Adrenal gland (tissue), 12 donors: ENCODE data around the gene MRPL36. TPM values are rescaled to one million over a fixed set of nuclear protein-coding genes. Genes with fewer than 3 reads are reported as not detected.
"Not testable (repeated sequence)": the region's sequence is repeated elsewhere in the genome, so short reads cannot be mapped to it uniquely, and the experiment has no call there.

ENCODE experiments used
- DNase-seq, 7 donors: peaks; one replicate each; pipeline ENCODE4 v3.0.0-alpha.2; 2019 to 2020
- H3K27ac ChIP-seq, 5 donors: fragments of 200-600 bp; sonication (generic) in 4 of 5; 1 replicate in 3 of 5; 2 replicates in 2 of 5; pipeline versions ENCODE4 v1.5.1 to v1.8.0; 2016 to 2020; ENCODE audit warnings: mild to moderate bottlenecking in 1 of 5
- H3K27me3 ChIP-seq: fragments of 200-600 bp; 2 replicates; pipeline ENCODE4 v1.8.0; 2021
- H3K36me3 ChIP-seq, 2 donors: fragments of 200-600 bp; replicated peaks in 1 of 2; 1 replicate in 1 of 2; 2 replicates in 1 of 2; pipeline versions ENCODE4 v1.5.1 to v1.8.0; 2018 to 2022
- H3K4me1 ChIP-seq, 2 donors: fragments of 200-600 bp; replicated peaks in 1 of 2; 1 replicate in 1 of 2; 2 replicates in 1 of 2; pipeline versions ENCODE4 v1.5.1 to v1.8.0; 2018 to 2021
- H3K4me3 ChIP-seq, 4 donors: fragments of 200-600 bp; sonication (generic) in 3 of 4; one replicate each; pipeline ENCODE4 v1.5.1; 2016 to 2018
- H3K9me3 ChIP-seq, 3 donors: fragments of 200-600 bp; sonication (generic) in 1 of 3; replicated peaks in 1 of 3; 1 replicate in 2 of 3; 2 replicates in 1 of 3; pipeline versions ENCODE4 v1.5.1 to v1.8.0; 2016 to 2021
- CTCF ChIP-seq, 6 experiments: fragments of 450-650 bp in 4 of 6; fragments of 200-600 bp in 2 of 6; sonication (generic) in 1 of 6; IDR thresholded peaks; 1 replicate in 5 of 6; 2 replicates in 1 of 6; pipeline versions ENCODE4 v1.5.1 to v1.8.0; 2016 to 2021; ENCODE audit warnings: antibody characterized with exemption in 6 of 6, mild to moderate bottlenecking in 2 of 6, moderate library complexity in 1 of 6
- POLR2A ChIP-seq, 2 donors: fragments of 450-650 bp; IDR thresholded peaks; one replicate each; pipeline ENCODE4 v1.6.1; 2017; ENCODE audit warnings: antibody characterized with exemption in 2 of 2, mild to moderate bottlenecking in 2 of 2, moderate library complexity in 1 of 2
- WGBS, 4 donors: extraction: QIAGEN DNeasy Blood & Tissue Kit in 2 of 4; methylation state at CpG; one replicate each; pipeline versions ENCODE4 v1.1.5 to v1.1.7; 2013 to 2017; 5-methylcytosine and 5-hydroxymethylcytosine counted together
- intact Hi-C, 2 donors: fragments of 100-400 bp; cut with DNase I; formaldehyde crosslinking; loops; one replicate each; pipeline versions ENCODE4 v1.14.1 to v1.15.0; 2022 to 2023
- polyA plus RNA-seq, 3 donors: library from polyadenylated mRNA; stranded (reverse); fragments of 200-250 nt in 2 of 3; fragments of 350-450 nt in 1 of 3; fragmentation: Illumina TruSeq in 1 of 3; extraction: RNeasy Lipid Tissue Mini Kit (QIAGEN cat#74804) in 1 of 3; gene quantifications; one replicate each; pipeline ENCODE4 v1.2.3, GENCODE V29; 2013 to 2014
- total RNA-seq, 9 donors: library from RNA; depleted of rRNA in 4 of 9; stranded (reverse); fragments of >200 nt in 4 of 9; fragments of 120-200 nt in 1 of 9; fragmentation: NEBNext Ultra II Directional in 1 of 9; extraction: Animal tissue kit (Norgen Biotek cat#: 25700) in 1 of 9; gene quantifications; one replicate each; pipeline versions ENCODE4 v1.1.0 to v1.2.4, GENCODE V29; 2013 to 2023
- donor health status: healthy with polysubstance abuse.
- donor health status: Bipolar disorder and iron deficiency.
- donor health status: DM: yes; HTN: yes; CAD: no.
- donor health status: DM: no; HTN: no; CAD: no.
- donor health status: DM: no; HTN: no; CAD: no.
- donor health status: DM: yes; HTN: yes; CAD: no.

MRPL36 gene
- total and polyA plus RNA-seq, 12 donors, result 23.3 to 97.4 (median 61.3) TPM

- WGBS, 4 donors, result 38 to 45% (median 43%) methylated on average over 10 of the region's 10 CpGs
- no peak overlapping the region for H3K27ac ChIP-seq
- no peak overlapping the region for H3K4me3 ChIP-seq
- no peaks in the 10 kb centered on the region for H3K9me3 ChIP-seq
- no peaks in the 10 kb centered on the region for H3K36me3 ChIP-seq
- DNase-seq, result no peak
- TF ChIP-seq POLR2A (IDR thresholded peaks at IDR 0.05), result no peak
- TF ChIP-seq CTCF (IDR thresholded peaks at IDR 0.05), result no peak
- H3K27me3 ChIP-seq, result peaks cover 3% of the 10 kb centered on the region
- intact Hi-C loops, result no loop called here
- H3K4me1 ChIP-seq, result no peaks in the 10 kb centered on the region
These were observed 9.7 kb downstream of the MRPL36 start for GRCh38 chr5:1789834-1790471.

GRCh38 chr5:1789438-1789833 is 10.2 kb downstream of the MRPL36 start:
- H3K4me3 ChIP-seq, DNase-seq, H3K36me3 ChIP-seq, intact Hi-C loops, H3K27me3 ChIP-seq, H3K9me3 ChIP-seq, H3K4me1 ChIP-seq, H3K27ac ChIP-seq: not testable (repeated sequence)
- WGBS, 4 donors, result 83 to 85% (median 85%) methylated on average over 3 of the region's 3 CpGs

GRCh38 chr5:1788828-1789227 is 10.8 kb downstream of the MRPL36 start:
- intact Hi-C loops, result no loop called here
- H3K27ac ChIP-seq, result no peak overlapping the region
- H3K4me3 ChIP-seq, result no peak overlapping the region
- DNase-seq, result no peak
- H3K4me1 ChIP-seq, result no peaks in the 10 kb centered on the region
- H3K36me3 ChIP-seq, result no peaks in the 10 kb centered on the region
- 74 to 86% (median 78%) methylated on average over 15 of the region's 15 CpGs for WGBS, 4 donors
- no peak for TF ChIP-seq CTCF (IDR thresholded peaks at IDR 0.05)
- no peak for TF ChIP-seq POLR2A (IDR thresholded peaks at IDR 0.05)
- H3K9me3 ChIP-seq, result no peaks in the 10 kb centered on the region
- H3K27me3 ChIP-seq, result peaks cover 3% of the 10 kb centered on the region

- Histone ChIP-seq H3K9me3 (no peaks in the 10 kb centered on the region), H3K4me3 (no peak overlapping the region), H3K27me3 (peaks cover 3% of the 10 kb centered on the region), H3K4me1 (no peaks in the 10 kb centered on the region), H3K27ac (no peak overlapping the region), H3K36me3 (no peaks in the 10 kb centered on the region)
- 82 to 92% (median 85%) methylated on average over 4 to 7 of the region's 7 CpGs for WGBS, 4 donors
- TF ChIP-seq CTCF (IDR thresholded peaks at IDR 0.05), result no peak
- TF ChIP-seq POLR2A (IDR thresholded peaks at IDR 0.05), result no peak
- intact Hi-C loops, result no loop called here
- DNase-seq, result no peak
These were observed 11.4 kb downstream of the MRPL36 start for GRCh38 chr5:1788200-1788599.

GRCh38 chr5:1787472-1788047 is 12.1 kb downstream of the MRPL36 start:
- no peak for DNase-seq
- no peaks in the 10 kb centered on the region for H3K36me3 ChIP-seq
- no peak overlapping the region for H3K4me3 ChIP-seq
- 75 to 82% (median 79%) methylated on average over 7 to 12 of the region's 12 CpGs for WGBS, 4 donors
- TF ChIP-seq POLR2A (IDR thresholded peaks at IDR 0.05), result no peak
- no peak for TF ChIP-seq CTCF (IDR thresholded peaks at IDR 0.05)
- H3K27ac ChIP-seq, result no peak overlapping the region
- H3K9me3 ChIP-seq, result no peaks in the 10 kb centered on the region
- peaks cover 3% of the 10 kb centered on the region for H3K27me3 ChIP-seq
- no peaks in the 10 kb centered on the region for H3K4me1 ChIP-seq
- intact Hi-C loops, result no loop called here
